Right ventricle myocardium inferior (tissue), 1 donor: ENCODE data around the gene MADD. TPM values are rescaled to one million over a fixed set of nuclear protein-coding genes. Genes with fewer than 3 reads are reported as not detected.
"Not testable (repeated sequence)": the region's sequence is repeated elsewhere in the genome, so short reads cannot be mapped to it uniquely, and the experiment has no call there.

ENCODE experiments used
- ATAC-seq: fragments of 200-7000 bp; cut with Tn5 transposase; one replicate; pipeline ENCODE4 v1.9.1; 2020; ENCODE audit warnings: mild to moderate bottlenecking, moderate library complexity
- DNase-seq: peaks from one replicate; pipeline ENCODE4 v3.0.0; 2021; ENCODE audit errors: missing footprints
- intact Hi-C: fragments of 100-400 bp; cut with DNase I; formaldehyde crosslinking; loops from one replicate; pipeline ENCODE4 v1.11.0; 2022
- total RNA-seq: library from RNA; stranded (reverse); fragmentation: NEBNext Ultra II Directional; extraction: Animal tissue kit (Norgen Biotek cat#: 25700); gene quantifications from one replicate; pipeline ENCODE4 v1.2.1, GENCODE V29; 2021
- donor health status: DM: no; HTN: yes; CAD: no; lungs with severe emphysema.

MADD gene
- total RNA-seq, 1 donor from 2014 or later = 40.2 TPM

DNA sequence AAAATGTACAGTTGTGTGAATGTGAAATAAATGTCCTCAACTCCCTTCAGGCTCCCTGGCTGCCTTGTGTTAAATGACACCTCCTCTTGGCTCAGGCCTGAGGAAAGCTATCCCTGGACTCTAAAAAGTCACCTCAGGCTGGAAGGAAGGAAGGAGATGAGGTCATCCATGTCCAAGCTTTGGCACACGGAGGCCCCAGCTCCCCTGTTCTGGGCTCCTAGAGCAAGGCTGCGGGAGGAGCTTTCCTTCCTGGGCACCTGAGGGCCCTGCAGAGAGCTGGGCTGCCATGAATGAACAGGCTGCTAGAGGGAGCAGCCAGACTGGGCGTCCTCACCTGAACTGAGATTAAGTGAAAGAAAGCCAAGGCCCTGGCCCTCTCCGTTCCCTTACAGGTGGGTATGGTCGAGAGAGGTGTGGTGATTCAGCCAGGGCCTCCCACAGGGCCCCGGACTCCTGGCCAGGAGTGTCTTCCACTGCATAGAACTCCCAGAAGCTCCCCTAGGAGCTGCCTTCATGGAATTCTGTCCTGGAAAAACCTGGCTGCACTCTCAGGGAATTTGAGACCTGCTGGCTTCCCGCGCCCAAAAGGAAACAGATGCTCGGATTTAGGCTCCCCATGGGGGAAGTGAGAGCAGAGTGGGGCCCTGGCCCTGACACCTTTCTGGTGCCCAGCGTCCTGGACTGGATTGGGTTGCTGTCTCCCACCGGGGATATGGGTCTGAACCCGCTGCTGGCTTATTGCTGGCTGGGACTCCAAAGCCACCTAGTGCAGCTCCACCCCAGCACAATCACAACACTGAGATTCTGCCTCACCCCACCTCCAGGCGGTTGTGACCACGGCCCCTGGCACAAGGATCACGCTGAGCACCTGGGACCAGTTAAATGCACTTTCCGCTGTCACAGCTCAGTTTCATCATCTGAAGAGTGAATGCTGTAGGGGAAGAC is 60.3 kb downstream of the MADD start:
- no peak for DNase-seq
- ATAC-seq = peak; percentile 18
- intact Hi-C loops = no loop called here

DNA sequence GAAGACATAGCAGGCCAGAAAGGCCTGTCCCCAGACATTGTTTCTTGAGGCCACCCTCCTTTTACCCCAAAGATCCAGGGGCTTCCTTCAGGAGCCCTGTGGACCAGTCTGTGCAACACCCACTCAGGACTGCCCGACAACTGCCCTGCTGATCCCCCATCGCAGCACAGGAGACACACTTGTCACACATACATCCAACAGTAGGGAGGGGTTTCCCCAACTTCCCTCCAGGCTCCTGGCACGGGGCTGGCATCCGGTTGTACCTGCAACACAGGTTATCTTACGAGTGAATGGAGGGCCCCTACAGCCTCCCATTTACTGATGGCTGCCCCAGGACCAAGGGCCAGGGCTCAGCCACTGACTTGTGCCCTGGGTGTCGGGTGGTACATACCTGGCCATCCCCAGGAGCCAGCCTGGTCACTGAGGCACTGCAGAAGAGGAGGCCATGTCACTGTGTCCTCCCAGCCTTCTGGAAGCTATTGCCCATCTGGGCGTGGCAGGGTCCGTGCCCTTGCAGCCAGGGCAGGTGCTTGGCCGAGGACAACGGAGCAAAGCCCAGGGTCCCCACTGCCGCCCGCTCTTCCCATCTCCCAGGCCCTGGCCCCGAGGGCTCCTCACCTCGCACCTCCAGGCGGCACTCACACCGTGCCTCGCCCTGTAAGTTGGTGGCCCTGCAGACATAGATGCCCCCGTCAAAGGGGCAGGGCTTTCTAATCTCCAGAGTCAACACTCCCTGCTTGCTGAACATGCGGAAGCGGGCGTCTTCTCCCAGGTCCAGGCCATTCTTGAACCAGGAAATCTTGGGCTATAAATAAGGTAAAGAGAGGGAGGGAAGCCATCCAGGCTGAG is 61.7 kb downstream of the MADD start:
- no peak for ATAC-seq
- intact Hi-C loops = no loop called here
- no peak for DNase-seq

DNA sequence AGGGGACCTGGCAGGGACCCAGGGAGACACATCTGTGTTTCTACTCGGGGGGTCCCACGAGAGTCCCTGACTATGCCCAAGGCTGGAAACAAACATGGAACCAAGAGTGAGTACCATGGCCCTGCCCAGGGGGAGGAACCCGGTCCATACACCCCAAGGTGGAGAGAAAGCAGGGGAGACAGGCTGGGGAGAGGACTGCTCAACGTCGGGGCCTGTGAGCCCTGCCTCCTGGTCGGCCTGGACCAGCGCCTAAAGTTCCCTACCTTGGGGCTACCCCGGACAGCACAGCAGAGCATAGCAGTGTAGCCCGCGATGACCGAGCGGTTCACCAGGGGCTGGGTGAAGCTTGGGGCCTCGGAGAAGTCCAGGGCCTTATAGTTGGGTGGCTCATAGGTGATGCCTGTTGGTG is 62.4 kb downstream of the MADD start:
- intact Hi-C loops = no loop called here
- ATAC-seq = no peak
- no peak for DNase-seq

DNA sequence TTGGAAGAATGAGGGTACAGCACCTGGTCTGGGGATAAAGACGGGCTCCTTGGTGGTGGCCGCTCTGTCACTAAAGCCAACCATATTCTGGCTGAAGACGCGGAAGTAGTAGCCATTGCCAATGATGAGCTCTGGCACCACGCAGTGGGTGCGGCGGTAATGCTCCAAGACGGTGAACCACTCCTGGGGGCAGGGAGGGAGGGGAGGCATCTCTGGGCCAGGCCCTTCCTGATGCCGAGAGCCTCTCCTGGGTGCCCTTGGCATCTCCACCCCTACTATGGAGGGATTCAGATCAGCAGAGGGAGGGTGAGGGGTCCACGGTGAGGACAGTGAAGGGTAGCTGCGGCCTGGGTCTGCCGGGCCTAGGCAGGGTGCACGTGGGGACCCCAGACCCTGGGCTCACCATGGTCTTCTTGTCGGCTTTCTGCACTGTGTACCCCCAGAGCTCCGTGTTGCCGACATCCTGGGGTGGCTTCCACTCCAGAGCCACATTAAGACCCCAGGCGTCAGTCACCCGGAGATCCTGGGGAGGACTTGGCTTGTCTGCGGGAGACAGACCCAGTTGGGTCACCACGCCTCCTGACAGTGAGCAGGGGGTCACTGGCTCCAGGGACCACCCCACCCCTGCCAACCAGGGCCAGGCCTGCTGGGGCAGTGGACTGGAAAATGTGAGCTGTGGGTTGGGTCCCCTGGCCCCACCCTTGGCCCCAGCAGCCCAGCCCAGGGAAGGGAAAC is 63.0 kb downstream of the MADD start:
- intact Hi-C loops = no loop called here
- DNase-seq = no peak
- ATAC-seq = no peak

DNA sequence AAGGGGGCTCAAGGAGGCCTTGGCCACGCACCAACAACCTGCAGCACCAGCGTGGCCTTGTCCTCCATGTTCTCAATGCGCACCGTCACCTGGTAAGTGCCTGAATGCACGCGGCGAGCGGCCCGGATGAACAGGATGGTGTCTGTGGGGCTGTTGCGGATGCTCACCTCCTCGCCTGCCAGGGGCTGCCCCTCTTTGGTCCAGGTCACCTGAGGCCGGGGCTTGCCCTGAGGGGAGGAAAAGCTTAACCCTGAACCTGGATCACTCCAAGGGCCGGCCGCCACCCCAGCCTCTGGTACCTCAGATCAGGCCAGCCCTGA is 63.6 kb downstream of the MADD start:
- no peak for DNase-seq
- intact Hi-C loops = no loop called here

DNA sequence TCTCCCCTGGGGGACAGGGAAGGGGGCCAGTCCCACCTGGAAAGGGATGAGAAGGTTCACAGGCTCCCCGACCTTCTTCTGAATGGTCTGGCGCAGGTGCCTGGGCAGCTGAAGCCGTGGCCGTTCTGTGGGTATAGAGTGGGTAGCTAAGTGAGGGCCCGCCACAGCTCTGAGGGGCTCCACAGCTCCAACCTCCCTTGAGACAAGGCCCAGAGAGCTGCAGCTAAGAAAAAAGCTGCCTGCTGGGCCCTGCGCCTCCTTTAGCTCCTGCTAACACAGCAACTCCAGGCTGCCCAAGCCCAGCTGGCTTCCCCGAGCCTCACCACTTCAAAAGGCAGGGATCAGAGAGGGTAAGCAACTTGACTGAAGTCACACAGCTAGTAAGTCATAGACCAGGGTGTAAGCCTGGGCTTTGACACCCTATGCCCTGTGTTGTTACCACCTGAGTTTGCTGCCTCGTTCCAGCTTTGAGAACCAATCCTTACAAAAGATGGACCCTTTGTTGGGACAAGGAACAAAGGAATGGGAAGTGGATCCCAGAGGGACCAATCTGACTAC is 64.0 kb downstream of the MADD start:
- intact Hi-C loops = no loop called here
- DNase-seq = no peak
- no peak for ATAC-seq

More for the DNA sequence above, 63.6 kb downstream of the MADD start:
- ATAC-seq = no peak

DNA sequence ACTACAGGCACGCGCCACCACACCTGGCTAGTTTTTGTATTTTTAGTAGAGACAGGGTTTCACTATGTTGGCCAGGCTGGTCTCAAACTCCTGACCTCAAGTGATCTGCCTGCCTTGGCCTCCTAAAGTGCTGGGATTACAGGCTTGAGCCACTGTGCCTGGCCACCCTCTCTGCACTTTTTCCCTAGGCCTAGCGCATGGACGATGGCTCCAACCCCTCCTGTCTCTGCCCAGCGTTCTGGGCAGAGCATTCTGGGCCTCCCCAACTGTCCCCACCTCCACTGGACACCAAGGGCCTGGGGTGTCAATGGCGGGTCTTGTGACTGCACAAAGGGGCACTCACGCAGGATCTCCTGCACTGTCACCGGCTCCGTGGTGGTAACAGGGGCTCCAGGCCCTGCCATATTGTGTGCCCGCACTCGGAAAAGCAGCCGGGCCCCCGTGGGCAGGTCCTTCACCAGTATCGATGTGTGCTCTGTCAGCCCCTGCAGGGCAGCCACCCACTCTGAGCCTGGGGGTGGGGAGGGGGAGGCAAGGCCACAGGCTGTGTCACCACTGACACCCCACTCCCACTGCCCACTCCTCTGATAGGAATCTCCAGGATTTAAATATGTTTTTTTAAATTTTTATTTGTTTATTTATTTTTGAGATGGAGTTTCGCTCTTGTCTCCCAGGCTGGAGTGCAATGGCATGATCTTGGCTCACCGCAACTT is 64.9 kb downstream of the MADD start:
- intact Hi-C loops, ATAC-seq, DNase-seq: not testable (repeated sequence)

DNA sequence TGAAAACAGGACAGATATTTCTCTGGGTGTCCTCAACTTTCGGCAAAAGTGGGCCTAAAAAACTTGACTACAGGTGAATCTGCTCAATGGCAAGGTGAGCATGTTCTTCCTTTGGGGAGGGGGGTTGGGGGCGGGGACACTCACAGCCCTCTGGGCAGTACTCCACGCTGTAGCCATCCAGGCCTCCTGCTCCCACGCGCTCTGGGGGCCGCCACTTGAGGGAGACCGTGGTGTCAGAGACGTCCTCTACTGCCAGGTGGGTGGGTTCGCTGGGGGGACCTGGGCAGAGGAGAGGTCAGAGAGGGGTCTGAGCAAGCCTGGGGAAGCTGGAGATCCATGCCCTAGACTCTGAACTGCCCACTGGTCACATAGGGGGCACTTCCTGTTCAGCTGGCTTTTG is 65.8 kb downstream of the MADD start:
- DNase-seq (no peak), ATAC-seq (no peak)
- intact Hi-C loops = no loop called here

DNA sequence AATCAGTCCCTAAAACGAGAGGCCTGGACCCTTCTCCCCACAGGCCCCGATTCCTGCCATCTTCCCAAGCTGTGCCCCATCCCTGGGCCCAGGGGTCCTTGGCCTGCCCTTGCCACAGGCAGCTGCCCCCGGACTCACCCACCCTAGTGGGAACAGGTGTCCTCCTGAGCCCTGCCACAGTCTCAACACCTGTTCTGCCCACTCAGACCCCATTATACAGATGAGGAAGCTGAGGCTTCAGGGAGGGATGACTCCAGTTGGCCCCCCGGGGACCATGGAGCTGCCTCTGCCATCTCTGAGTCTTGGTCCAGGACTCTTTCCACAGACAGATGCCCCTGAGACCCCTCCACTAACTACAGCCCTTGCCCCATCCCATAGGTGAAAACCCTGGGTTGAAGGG is 66.7 kb downstream of the MADD start:
- DNase-seq = no peak
- intact Hi-C loops = no loop called here
- ATAC-seq = no peak

DNA sequence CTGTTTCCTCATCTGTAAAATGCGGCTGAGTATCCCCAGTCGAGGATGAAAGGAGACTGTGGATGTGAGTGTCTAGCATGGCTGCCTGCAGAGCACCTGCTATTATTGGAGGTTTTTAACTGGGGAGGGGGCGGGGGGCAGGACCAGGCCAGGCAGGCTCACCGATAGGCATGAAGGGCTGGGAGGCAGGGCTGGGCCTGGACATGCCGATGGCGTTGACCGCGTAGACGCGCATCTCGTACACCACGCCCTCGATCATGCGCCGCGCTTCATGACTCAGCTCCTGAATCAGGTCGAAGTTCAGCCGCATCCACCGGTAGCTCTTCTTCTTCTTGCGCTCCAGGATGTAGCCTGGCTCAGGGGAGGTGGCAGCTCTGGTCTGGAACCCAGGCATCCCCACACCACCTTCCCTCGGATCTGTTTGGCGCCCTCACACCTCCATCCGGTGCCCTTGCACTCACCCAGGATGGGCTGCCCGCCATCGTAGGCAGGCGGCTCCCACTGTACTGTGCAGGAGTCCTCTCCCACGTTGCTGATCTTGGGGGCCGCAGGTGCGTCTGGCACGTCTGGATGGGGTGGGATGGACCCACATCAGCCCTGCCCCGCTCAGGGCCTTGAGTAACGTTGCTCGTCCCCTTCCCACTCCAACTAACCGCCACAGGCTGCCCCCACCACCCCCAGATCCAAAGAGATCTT is 67.4 kb downstream of the MADD start:
- no peak for ATAC-seq
- DNase-seq = no peak
- intact Hi-C loops = no loop called here

DNA sequence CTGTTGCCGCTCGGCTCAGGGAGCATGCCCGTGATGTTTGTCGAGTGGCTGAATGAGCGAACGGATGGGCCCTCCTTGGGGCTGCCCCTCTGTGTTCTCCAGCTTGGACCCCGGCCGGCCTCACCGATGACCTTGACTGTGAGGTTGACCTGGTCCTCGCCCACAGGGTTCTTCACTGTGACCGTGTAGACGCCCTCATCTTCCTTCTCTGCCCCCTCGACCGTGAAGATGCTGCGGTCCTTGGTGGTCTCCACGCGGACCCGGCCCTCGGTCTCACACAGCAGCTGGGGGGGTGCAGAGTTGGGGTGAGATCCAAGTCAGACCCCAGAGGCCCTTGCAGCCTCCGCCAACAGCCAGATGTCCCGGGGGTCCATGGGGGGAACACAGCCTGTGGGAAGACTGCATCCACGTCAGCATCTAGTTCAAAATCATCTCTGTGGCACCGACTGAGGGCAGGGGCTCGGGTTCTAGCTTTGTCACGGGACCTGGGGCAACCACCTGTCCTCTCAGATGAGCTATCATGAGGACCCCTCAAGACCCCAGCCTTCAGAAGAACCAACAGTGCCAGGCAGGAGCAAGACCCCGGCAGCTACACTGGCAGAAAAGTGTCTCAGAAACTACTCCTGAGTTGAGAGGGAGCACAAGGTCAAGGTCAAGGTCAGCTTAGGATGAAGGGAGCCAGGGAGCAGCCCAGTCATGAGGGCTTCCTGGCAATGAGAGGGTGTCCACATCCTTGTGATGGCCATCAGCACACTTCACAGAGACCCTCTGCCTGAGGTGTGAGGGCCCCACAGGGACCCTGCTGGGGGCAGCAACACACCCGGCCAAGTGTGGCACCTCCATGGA is 68.7 kb downstream of the MADD start:
- intact Hi-C loops = no loop called here
- no peak for ATAC-seq
- DNase-seq = no peak

DNA sequence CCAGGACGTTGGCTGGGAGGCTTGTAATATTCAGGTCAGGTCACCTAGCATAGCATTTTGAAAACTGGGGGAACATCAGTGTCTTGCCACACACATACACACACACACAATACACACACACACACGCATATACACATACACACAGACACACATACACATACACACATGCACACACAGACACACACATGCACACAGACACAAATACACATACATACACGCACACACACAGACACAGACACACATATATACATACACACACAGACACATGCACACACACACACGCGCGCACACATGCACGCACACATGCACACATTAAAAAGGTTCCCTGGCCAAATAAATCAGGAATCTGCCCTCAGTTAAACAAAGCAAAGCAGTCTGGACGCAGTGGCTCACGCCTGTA is 70.1 kb downstream of the MADD start:
- intact Hi-C loops = no loop called here
- ATAC-seq (no peak), DNase-seq (no peak)

DNA sequence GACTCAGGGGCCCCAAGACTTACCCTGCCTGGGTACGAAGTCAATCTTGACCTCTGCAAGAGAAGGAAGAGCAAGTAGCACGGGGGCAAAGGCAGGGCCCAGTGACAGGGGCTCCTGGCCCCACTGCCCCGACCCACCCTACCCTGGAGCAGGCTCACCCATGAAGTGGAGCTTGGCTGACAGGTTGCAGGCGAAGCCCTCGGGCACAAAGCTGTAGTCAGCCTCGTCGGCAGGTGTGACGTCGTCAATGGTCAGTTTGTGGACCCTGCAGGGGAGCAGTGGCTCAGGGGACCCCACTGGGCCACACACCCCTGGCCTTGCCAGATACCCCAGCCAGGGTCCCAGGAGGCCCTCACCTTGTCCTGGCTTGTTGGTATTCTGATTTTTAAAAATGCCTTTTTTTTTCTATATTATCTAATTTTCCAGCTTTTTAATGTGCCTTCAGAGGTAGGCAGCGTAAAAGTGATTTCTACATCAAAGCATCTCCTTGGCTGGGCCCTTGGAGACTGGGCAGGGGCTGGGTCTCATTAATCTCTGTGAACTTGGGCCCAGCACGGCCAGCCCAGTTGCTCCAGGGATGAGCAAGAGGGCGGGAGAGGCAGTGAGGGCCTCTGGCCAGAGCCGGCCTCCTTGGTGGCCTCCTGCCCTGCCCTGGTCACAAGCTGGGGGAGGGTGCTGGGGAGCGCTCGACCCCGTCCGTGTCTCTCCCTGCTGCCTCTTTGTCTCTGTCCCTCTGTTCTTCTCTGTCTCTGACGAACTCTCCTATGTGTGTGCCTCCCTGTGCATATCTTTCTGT is 71.2 kb downstream of the MADD start:
- peak; percentile 4 for ATAC-seq
- DNase-seq = no peak

DNA sequence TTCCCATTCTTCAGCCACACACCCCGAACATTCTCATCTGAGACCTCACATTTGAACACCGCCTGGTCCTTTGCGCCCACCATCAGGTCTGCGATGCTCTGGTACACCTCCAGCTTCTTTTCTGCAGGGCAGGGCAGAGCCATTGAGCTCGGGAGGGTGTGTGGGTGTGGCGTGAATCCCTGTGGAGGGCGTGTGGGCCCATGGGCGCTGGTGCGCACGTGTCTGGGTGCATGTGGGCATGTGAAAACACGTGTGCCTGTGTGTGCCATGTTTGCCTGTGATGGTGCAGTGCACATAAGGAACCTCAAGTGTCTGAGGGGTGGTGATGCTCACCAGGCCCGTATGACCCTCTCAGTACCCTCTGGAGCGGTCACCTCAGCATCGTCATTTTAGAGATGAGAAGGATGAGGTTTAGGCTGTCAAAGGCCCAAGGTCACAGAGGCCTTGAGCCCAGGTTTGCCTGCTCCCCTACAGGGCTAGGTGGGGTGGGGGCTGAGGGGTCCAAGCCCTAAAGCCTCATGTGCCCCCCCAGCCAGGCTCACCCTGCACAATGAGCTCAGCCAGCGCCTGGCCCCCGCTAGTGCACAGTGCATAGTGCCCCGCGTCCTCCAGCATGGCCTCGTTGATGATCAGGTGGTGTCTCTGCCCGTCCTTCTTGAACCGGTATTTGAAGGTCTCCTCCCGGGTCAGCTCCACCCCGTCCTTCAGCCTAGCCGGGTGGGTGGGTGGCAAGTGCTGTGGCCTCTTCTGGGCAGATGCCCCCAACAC is 72.3 kb downstream of the MADD start:
- DNase-seq (no peak), ATAC-seq (peak; percentile 11)
- intact Hi-C loops = no loop called here

More for the DNA sequence above, 71.2 kb downstream of the MADD start:
- intact Hi-C loops = no loop called here

DNA sequence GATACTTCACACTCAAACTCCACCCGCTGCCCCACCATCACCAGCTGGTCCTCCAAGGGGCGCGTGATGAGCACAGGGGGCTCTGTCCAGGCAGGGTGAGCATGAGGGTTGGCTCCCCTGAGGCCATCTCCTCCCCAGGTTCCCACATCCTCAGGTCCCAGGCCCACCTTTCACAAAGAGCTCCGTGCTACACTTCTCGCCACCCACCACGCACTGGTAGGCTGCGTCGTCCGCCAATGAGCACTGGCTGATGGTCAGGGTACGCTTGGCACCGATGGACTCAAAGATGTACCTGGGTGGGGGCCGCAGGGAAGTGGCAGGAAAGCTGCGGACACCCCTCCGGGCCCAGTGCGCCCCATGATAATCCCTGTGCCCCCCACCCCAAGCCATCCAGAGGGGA is 72.9 kb downstream of the MADD start:
- intact Hi-C loops = no loop called here
- no peak for DNase-seq
- no peak for ATAC-seq
